ENCODE data around the gene ELL.

The ELL gene

GRCh38 chr19:18480006-18480691, 41.7 kb downstream of the ELL start:
- Histone ChIP-seq H3K9me3 (ENCODE audit: control insufficient read depth, low read length) (no peaks in the 10 kb centered on the region), H3K27me3 (ENCODE audit: control insufficient read depth in 1 of 2, insufficient read depth in 1 of 2, low read length in 2 of 2) (no peaks in the 10 kb centered on the region), H3K9ac (ENCODE audit: low read length) (peak overlapping the region; percentile 68), H4K91ac (ENCODE audit: low read length) (peak overlapping the region; percentile 91), H2AK5ac (ENCODE audit: low read length, severe bottlenecking) (no peak overlapping the region), H4K8ac (ENCODE audit: low read length) (peak overlapping the region; percentile 76), H2BK15ac (ENCODE audit: low read depth, poor library complexity, severe bottlenecking) (peak overlapping the region; percentile 87), H3K4me3 (ENCODE audit: insufficient read depth in 1 of 2, low read depth in 1 of 2, low read length in 2 of 2) (peak overlapping the region in 1 of 2 experiments; percentile 57), H3K23ac (ENCODE audit: low read length in 2 of 2) (no peak overlapping the region), H2BK12ac (ENCODE audit: low read length in 2 of 2) (peak overlapping the region; percentile 29 to 69), H3K4ac (ENCODE audit: low read depth in 1 of 2, low read length in 2 of 2) (peak overlapping the region; percentile 66 to 69), H2BK5ac (ENCODE audit: low read depth, low read length, poor library complexity, severe bottlenecking) (no peak overlapping the region), H2AFZ (ENCODE audit: low read depth, low read length) (no peak overlapping the region), H3K18ac (ENCODE audit: low read depth in 1 of 2, low read length in 2 of 2) (peak overlapping the region; percentile 79 to 85), H3K27ac (ENCODE audit: low read length, poor library complexity, severe bottlenecking) (no peak overlapping the region), H3K36me3 (ENCODE audit: control insufficient read depth in 1 of 2, insufficient read depth in 2 of 2, low read depth in 1 of 2, low read length in 2 of 2) (peaks cover 0 to 7% of the 10 kb centered on the region in 2 experiments), H3K4me2 (ENCODE audit: low read length, poor library complexity, severe bottlenecking) (no peak overlapping the region), H2BK120ac (ENCODE audit: low read depth, low read length) (no peak overlapping the region), H3K79me1 (replicated peaks; ENCODE audit: low read length, poor library complexity, severe bottlenecking) (peaks cover 33% of the 10 kb centered on the region), H3K4me1 (ENCODE audit: control insufficient read depth, insufficient read depth, low read depth, low read length) (peaks cover 52% of the 10 kb centered on the region), H3K14ac (ENCODE audit: low read length in 2 of 2) (peak overlapping the region in 1 of 2 experiments; percentile 71)
- peak; percentile 92 for DNase-seq
- 53% methylated on average over 13 of the region's 13 CpGs for WGBS

- Histone ChIP-seq H2BK15ac (ENCODE audit: low read depth, poor library complexity, severe bottlenecking) (no peak overlapping the region), H2BK120ac (ENCODE audit: low read depth, low read length) (peak overlapping the region; percentile 87), H3K14ac (ENCODE audit: low read length in 2 of 2) (peak overlapping the region in 1 of 2 experiments; percentile 5), H3K18ac (ENCODE audit: low read depth in 1 of 2, low read length in 2 of 2) (peak overlapping the region; percentile 79 to 90), H3K23ac (ENCODE audit: low read length in 2 of 2) (no peak overlapping the region), H3K4me1 (ENCODE audit: control insufficient read depth, insufficient read depth, low read depth, low read length) (peaks cover 51% of the 10 kb centered on the region), H2AFZ (ENCODE audit: low read depth, low read length) (no peak overlapping the region), H3K27ac (ENCODE audit: low read length, poor library complexity, severe bottlenecking) (no peak overlapping the region), H4K91ac (ENCODE audit: low read length) (peak overlapping the region; percentile 99), H3K36me3 (ENCODE audit: control insufficient read depth in 1 of 2, insufficient read depth in 2 of 2, low read depth in 1 of 2, low read length in 2 of 2) (peaks cover 0 to 15% of the 10 kb centered on the region in 2 experiments), H3K79me1 (replicated peaks; ENCODE audit: low read length, poor library complexity, severe bottlenecking) (peaks cover 35% of the 10 kb centered on the region), H3K9me3 (ENCODE audit: control insufficient read depth, low read length) (no peaks in the 10 kb centered on the region), H2BK12ac (ENCODE audit: low read length in 2 of 2) (peak overlapping the region; percentile 86 to 96), H3K4ac (ENCODE audit: low read depth in 1 of 2, low read length in 2 of 2) (peak overlapping the region; percentile 33 to 98), H3K4me3 (ENCODE audit: insufficient read depth in 1 of 2, low read depth in 1 of 2, low read length in 2 of 2) (no peak overlapping the region), H3K27me3 (ENCODE audit: control insufficient read depth in 1 of 2, insufficient read depth in 1 of 2, low read length in 2 of 2) (no peaks in the 10 kb centered on the region), H2AK5ac (ENCODE audit: low read length, severe bottlenecking) (peak overlapping the region; percentile 37), H4K8ac (ENCODE audit: low read length) (peak overlapping the region; percentile 93), H2BK5ac (ENCODE audit: low read depth, low read length, poor library complexity, severe bottlenecking) (no peak overlapping the region), H3K4me2 (ENCODE audit: low read length, poor library complexity, severe bottlenecking) (no peak overlapping the region), H3K9ac (ENCODE audit: low read length) (peak overlapping the region; percentile 30)
- WGBS = 55% methylated on average over 15 of the region's 17 CpGs
- peak; percentile 97 for DNase-seq
These were observed 43.1 kb downstream of the ELL start for GRCh38 chr19:18478545-18479311.

- peak overlapping the region; percentile 99 for H4K91ac ChIP-seq (ENCODE audit: low read length)
- peak overlapping the region; percentile 15 to 79 for H3K18ac ChIP-seq (ENCODE audit: low read depth in 1 of 2, low read length in 2 of 2)
- H3K4ac ChIP-seq (ENCODE audit: low read depth in 1 of 2, low read length in 2 of 2) = peak overlapping the region; percentile 33 to 98
- H3K27me3 ChIP-seq (ENCODE audit: control insufficient read depth in 1 of 2, insufficient read depth in 1 of 2, low read length in 2 of 2) = no peaks in the 10 kb centered on the region
- H2BK15ac ChIP-seq (ENCODE audit: low read depth, poor library complexity, severe bottlenecking) = peak overlapping the region; percentile 91
- H3K14ac ChIP-seq (ENCODE audit: low read length in 2 of 2) = no peak overlapping the region
- no peak overlapping the region for H3K23ac ChIP-seq (ENCODE audit: low read length in 2 of 2)
- H3K9ac ChIP-seq (ENCODE audit: low read length) = no peak overlapping the region
- WGBS = 88% methylated on average over 8 of the region's 8 CpGs
- no peak overlapping the region for H3K27ac ChIP-seq (ENCODE audit: low read length, poor library complexity, severe bottlenecking)
- no peak overlapping the region for H2AFZ ChIP-seq (ENCODE audit: low read depth, low read length)
- peak overlapping the region; percentile 87 for H2BK120ac ChIP-seq (ENCODE audit: low read depth, low read length)
- H3K36me3 ChIP-seq (ENCODE audit: control insufficient read depth in 1 of 2, insufficient read depth in 2 of 2, low read depth in 1 of 2, low read length in 2 of 2) = peaks cover 0 to 18% of the 10 kb centered on the region in 2 experiments
- DNase-seq = no peak
- H2BK12ac ChIP-seq (ENCODE audit: low read length in 2 of 2) = peak overlapping the region; percentile 86 to 92
- H4K8ac ChIP-seq (ENCODE audit: low read length) = peak overlapping the region; percentile 0
- H3K9me3 ChIP-seq (ENCODE audit: control insufficient read depth, low read length) = no peaks in the 10 kb centered on the region
- no peak overlapping the region for H2BK5ac ChIP-seq (ENCODE audit: low read depth, low read length, poor library complexity, severe bottlenecking)
- no peak overlapping the region for H3K4me2 ChIP-seq (ENCODE audit: low read length, poor library complexity, severe bottlenecking)
- H3K4me1 ChIP-seq (ENCODE audit: control insufficient read depth, insufficient read depth, low read depth, low read length) = peaks cover 50% of the 10 kb centered on the region
- H3K79me1 ChIP-seq (replicated peaks; ENCODE audit: low read length, poor library complexity, severe bottlenecking) = peaks cover 34% of the 10 kb centered on the region
- no peak overlapping the region for H3K4me3 ChIP-seq (ENCODE audit: insufficient read depth in 1 of 2, low read depth in 1 of 2, low read length in 2 of 2)
- peak overlapping the region; percentile 10 for H2AK5ac ChIP-seq (ENCODE audit: low read length, severe bottlenecking)
These were observed 43.9 kb downstream of the ELL start for GRCh38 chr19:18477974-18478373.
